Right ventricle myocardium superior (tissue), 1 donor: ENCODE measurements around the gene KIAA0319L. TPM values are rescaled to one million over a fixed set of nuclear protein-coding genes. Genes with fewer than 3 reads are reported as not detected.

Experiments used
- ATAC-seq: fragments of 200-7000 bp; cut with Tn5 transposase; one replicate; pipeline ENCODE4 v1.9.1; 2020; ENCODE audit warnings: mild to moderate bottlenecking; ENCODE audit not compliant: poor library complexity
- DNase-seq: peaks from one replicate; pipeline ENCODE4 v3.0.0-alpha.2; 2020
- intact Hi-C: fragments of 100-400 bp; cut with DNase I; formaldehyde crosslinking; loops from one replicate; pipeline ENCODE4 v1.11.2; 2022
- total RNA-seq: library from RNA; stranded (reverse); fragmentation: NEBNext Ultra II Directional; extraction: Animal tissue kit (Norgen Biotek cat#: 25700); gene quantifications from one replicate; pipeline ENCODE4 v1.2.1, GENCODE V29; 2021
- donor health status: DM: no; HTN: yes; CAD: no; lungs with severe emphysema.

Gene KIAA0319L
- total RNA-seq, 1 donor from 2014 or later: 62.1 TPM

- intact Hi-C loops: loop anchor here (10.0 kb wide), 2 partner anchors 207 to 363 kb away; no protein-coding TSS in a partner anchor
- ATAC-seq (no peak), DNase-seq (no peak)
Observed at GRCh38 chr1:35567947-35568558, 10.8 kb upstream of the KIAA0319L start.

GRCh38 chr1:35565742-35566133 lies 8.5 kb upstream of the KIAA0319L start:
- ATAC-seq (no peak), DNase-seq (no peak)
- intact Hi-C loops: loop anchor here (10.0 kb wide), 2 partner anchors 209 to 361 kb away; no protein-coding TSS in a partner anchor

- intact Hi-C loops: loop anchor here (5.0 to 10.0 kb wide), 3 partner anchors 113 to 360 kb away; no protein-coding TSS in a partner anchor
- DNase-seq: no peak
- no peak for ATAC-seq
Observed at GRCh38 chr1:35564884-35565741, 7.9 kb upstream of the KIAA0319L start.

- intact Hi-C loops: loop anchor here (5.0 to 10.0 kb wide), 3 partner anchors 112 to 359 kb away; no protein-coding TSS in a partner anchor
- peak; percentile 76 for DNase-seq
Observed at GRCh38 chr1:35564037-35564883, 7.1 kb upstream of the KIAA0319L start.

GRCh38 chr1:35563166-35563565 lies 6.0 kb upstream of the KIAA0319L start:
- no peak for DNase-seq
- intact Hi-C loops: loop anchor here (5.0 to 10.0 kb wide), 3 partner anchors 111 to 358 kb away; no protein-coding TSS in a partner anchor
- no peak for ATAC-seq

More at GRCh38 chr1:35564037-35564883, 7.1 kb upstream of the KIAA0319L start:
- ATAC-seq: peak; percentile 53

GRCh38 chr1:35561972-35562680 lies 4.9 kb upstream of the KIAA0319L start:
- intact Hi-C loops: loop anchor here (5.0 to 10.0 kb wide), 3 partner anchors 110 to 357 kb away; no protein-coding TSS in a partner anchor
- DNase-seq (no peak), ATAC-seq (no peak)

GRCh38 chr1:35561297-35561971 lies 4.2 kb upstream of the KIAA0319L start:
- DNase-seq: no peak
- ATAC-seq: no peak
- intact Hi-C loops: loop anchor here (5.0 to 10.0 kb wide), 3 partner anchors 109 to 357 kb away; no protein-coding TSS in a partner anchor

GRCh38 chr1:35560256-35561225 lies 3.3 kb upstream of the KIAA0319L start:
- intact Hi-C loops: loop anchor here (5.0 to 10.0 kb wide), 3 partner anchors 108 to 356 kb away; no protein-coding TSS in a partner anchor
- peak; percentile 34 for ATAC-seq
- DNase-seq: peak; percentile 84

GRCh38 chr1:35559317-35559944 lies 2.2 kb upstream of the KIAA0319L start:
- intact Hi-C loops: no loop called here
- ATAC-seq: no peak
- no peak for DNase-seq

GRCh38 chr1:35558374-35559316 lies 1.4 kb upstream of the KIAA0319L start:
- no peak for ATAC-seq
- no peak for DNase-seq
- intact Hi-C loops: no loop called here

- ATAC-seq (peak; percentile 94), DNase-seq (peak; percentile 98)
- intact Hi-C loops: no loop called here
Observed at GRCh38 chr1:35557611-35558373, 589 bp upstream of the KIAA0319L start, which contains the start of gene NCDN. Gene NCDN (plus strand): TSS chr1:35557799. CDS start chr1:35558191, 392 bp downstream.

- intact Hi-C loops: no loop called here
- ATAC-seq (no peak), DNase-seq (no peak)
Observed at GRCh38 chr1:35556484-35557117, 602 bp downstream of the KIAA0319L start.

- intact Hi-C loops: no loop called here
- DNase-seq (no peak), ATAC-seq (no peak)
Observed at GRCh38 chr1:35555601-35556477, 1.4 kb downstream of the KIAA0319L start.
